NCI-H1694 treated with DMSO at 0.1 percent for 48 hours (cell line): ENCODE data around the gene FBLL1.
"Not testable (repeated sequence)": the region's sequence is repeated elsewhere in the genome, so short reads cannot be mapped to it uniquely, and the experiment has no call there.

Experiments used
- DNase-seq: peaks from one replicate; lab custom pipeline; 2025; lab: John Stamatoyannopoulos, UW

Gene FBLL1

DNA sequence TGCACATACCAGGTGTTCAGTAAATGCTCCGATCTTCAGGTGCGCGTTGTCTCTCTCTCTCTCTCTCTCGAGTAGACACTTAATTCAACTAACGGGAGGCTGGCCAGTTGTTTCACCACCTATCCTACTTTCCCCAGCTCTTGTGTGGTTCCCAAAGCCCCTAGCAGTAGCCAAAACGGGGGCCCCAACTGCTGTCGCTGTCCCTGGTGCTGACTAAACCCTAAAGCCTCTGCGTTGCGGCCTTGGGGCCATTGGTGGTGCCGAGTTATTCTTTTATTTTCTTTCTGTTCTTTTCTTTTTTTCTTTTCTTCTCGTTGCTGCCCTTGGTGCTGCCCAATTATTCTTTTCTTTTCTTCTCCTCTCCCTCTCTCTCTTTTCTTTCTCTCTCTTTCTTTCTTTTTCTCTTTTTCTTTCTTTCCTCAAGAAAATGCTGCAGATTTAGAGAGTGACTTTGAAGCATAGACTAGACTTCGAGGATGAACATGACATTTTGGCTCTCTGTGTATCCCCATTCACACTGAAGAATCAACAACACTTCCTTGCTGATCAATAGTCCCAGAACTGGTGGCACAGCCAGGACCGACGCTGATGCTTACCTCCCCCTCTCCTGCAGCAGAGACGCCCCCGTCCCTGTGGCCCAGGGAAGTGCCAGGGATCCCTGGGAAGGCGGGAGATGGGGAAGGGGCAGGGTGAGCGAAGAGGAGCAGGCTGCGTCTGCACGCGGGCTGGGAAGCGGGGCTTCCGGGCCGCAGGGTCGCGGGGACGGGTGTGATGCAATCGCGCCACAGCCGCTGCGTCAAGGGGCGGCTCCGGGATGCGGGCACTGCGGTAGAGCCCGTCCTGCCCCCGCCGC lies at the start of gene FBLL1:
Gene FBLL1 (plus strand): TSS at position 785 of the 853 bp plus-strand sequence. CDS start 200 bp downstream, outside the sequence.
- DNase-seq: no peak

DNA sequence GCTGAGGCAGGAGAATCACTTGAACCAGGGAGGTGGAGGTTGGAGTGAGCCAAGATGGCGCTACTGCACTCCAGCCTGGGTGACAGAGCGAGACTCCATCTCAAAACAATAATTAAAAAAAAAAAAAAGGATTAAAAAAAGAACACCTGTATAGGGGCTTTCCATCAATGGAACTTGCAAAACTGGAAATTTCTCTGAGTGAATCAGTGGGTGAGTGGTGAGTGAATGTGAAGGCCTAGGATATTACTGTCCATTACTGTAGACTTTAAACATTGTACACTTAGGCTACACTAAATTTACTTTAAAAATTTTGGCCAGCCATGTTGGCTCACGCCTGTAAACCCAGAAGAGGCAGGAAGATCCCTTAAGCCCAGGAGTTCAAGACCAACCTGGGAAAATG lies 48.5 kb upstream of the FBLL1 start:
- DNase-seq: no peak

DNA sequence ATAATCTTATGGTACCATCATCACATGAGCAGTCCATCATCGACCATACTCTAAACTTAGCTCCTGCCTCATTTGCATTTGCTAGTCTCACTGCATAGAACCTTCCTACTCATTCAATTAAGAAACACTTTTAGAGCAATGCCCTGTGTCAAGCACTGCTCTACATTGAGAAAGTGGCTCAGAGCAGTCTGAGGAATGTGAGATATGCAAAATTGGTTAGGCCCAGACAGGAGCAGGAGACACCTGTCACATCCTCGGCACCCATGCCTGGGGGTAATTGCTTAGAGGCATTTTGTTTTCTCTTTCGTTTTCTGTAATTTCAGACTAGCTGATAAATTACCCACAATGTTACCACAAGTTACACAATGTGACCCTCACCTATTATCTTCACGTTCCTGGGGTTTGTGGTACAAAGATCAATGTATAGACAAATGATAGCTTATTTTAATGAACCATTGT lies 47.7 kb upstream of the FBLL1 start:
- DNase-seq: no peak

GRCh38 chr5:168482361-168482760 lies 46.7 kb upstream of the FBLL1 start:
- DNase-seq: no peak

DNA sequence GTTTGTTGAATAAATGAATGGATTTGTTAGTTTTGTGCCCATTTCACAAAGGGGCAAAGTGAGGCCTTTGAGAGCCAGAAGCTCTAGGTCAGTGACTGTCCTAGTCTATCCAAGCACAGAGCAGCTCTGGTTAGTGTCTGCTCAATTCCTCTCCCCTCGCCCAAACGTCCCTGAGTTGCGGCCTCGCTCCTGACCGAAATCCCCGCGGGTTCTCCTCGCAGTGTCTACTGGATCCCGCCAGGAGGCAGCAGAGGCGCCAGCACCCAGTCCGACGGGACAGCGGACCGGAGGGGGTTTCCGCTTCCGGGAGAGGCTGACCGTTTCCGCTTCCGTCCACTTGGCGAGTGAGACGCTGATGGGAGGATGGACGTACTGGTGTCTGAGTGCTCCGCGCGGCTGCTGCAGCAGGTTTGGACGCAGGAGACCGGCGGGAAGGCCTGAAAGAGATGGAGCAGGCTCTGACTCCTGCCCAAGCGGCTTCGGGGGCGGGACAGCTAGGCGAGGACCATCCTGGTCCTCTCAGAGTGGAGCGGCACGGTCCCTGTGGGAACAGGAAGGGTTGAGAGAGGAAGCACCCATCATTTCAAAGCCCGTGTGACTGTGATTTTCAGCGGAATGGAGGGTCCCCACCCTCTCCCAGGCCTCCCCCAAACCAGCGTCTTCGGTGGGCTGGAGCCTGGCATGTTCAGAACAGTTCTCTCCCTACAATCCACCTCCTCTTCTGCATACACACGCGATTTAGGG lies 42.8 kb upstream of the FBLL1 start, which contains the start of gene RARS1:
Gene RARS1 (plus strand): TSS at position 336 of the 744 bp plus-strand sequence. CDS start 28 bp downstream, at position 364.
- DNase-seq: peak; percentile 67

GRCh38 chr5:168489059-168489458 lies 40.0 kb upstream of the FBLL1 start:
- DNase-seq: no peak

DNA sequence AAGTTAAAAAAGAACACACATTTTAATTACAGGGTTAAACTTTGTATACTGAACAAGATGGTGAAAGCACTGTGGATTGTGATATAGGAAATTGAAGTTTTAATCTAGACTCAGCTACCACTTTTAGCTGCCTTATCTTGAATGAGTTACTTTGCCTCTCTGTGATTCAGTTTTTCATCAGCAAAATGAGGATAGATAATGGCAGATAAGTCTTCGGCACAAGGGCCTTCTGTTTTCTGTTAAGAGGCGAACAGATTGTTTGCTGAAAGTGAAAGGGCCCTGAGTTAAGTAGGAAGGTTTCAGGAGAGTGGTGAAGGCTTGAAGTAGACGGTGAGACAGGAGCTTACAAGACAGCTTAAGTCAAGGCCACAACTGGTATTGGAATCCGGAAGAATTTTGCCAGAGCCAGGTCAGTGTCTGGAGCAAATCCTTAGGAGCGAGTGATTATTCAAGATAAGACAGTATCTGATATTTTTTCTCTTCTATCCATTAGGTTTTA lies 35.0 kb upstream of the FBLL1 start:
- no peak for DNase-seq

- DNase-seq: no peak
Observed at GRCh38 chr5:168502563-168503237, 26.4 kb upstream of the FBLL1 start.

GRCh38 chr5:168513861-168514428 lies 15.2 kb upstream of the FBLL1 start:
- DNase-seq: no peak

GRCh38 chr5:168525856-168526255 lies 3.2 kb upstream of the FBLL1 start:
- DNase-seq: no peak

DNA sequence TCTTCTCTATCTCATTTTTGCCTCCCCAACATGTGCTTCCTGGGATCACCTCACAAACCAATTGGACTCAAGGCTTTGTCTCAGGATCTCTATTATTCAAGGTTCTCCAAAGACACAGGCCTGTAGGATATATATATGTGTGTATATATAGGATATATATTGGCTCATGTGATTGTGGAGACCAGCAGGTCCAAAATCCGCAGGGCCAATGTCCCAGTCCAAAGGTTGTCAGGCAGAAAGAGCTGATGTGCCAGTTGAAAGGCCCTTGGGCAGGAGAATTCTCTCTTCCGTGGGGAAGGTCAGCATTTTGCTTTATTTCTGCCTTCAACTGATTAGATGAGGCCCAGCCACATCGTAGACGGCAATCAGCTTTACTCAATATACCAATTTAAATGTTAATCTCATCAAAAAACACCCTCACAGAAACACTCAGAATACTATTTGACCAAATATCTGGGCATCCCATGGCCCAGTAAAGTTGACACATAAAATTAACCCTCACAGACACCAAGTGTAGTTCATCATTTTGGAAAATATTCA lies 1.3 kb upstream of the FBLL1 start:
- no peak for DNase-seq

DNA sequence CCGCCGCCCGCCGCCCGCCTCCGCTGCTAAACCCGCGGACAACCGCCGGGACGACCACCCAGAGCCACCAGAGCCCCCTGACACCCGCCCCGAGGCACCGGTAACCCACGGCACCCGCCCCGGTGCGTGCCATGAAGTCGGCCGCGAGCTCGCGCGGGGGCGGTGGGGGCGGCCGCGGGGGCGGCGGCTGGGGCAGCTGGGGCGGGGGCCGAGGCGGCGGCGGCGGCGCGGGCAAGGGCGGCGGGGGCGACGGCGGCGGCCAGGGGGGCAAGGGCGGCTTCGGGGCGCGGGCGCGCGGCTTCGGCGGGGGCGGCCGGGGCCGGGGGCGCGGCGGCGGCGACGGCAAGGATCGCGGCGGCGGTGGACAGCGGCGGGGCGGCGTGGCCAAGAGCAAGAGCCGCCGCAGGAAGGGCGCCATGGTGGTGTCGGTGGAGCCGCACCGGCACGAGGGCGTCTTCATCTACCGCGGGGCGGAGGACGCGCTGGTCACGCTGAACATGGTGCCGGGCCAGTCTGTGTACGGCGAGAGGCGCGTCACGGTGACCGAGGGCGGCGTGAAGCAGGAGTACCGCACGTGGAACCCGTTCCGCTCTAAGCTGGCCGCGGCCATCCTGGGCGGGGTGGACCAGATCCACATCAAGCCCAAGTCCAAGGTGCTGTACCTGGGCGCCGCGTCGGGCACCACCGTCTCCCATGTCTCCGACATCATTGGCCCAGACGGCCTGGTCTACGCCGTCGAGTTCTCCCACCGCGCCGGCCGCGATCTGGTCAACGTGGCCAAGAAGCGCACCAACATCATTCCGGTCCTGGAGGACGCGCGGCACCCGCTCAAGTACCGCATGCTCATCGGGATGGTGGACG lies 499 bp downstream of the FBLL1 start:
- no peak for DNase-seq

- DNase-seq: no peak
Observed at GRCh38 chr5:168530621-168531150, 1.6 kb downstream of the FBLL1 start.

- no peak for DNase-seq
Observed at GRCh38 chr5:168531191-168531590, 2.1 kb downstream of the FBLL1 start.

DNA sequence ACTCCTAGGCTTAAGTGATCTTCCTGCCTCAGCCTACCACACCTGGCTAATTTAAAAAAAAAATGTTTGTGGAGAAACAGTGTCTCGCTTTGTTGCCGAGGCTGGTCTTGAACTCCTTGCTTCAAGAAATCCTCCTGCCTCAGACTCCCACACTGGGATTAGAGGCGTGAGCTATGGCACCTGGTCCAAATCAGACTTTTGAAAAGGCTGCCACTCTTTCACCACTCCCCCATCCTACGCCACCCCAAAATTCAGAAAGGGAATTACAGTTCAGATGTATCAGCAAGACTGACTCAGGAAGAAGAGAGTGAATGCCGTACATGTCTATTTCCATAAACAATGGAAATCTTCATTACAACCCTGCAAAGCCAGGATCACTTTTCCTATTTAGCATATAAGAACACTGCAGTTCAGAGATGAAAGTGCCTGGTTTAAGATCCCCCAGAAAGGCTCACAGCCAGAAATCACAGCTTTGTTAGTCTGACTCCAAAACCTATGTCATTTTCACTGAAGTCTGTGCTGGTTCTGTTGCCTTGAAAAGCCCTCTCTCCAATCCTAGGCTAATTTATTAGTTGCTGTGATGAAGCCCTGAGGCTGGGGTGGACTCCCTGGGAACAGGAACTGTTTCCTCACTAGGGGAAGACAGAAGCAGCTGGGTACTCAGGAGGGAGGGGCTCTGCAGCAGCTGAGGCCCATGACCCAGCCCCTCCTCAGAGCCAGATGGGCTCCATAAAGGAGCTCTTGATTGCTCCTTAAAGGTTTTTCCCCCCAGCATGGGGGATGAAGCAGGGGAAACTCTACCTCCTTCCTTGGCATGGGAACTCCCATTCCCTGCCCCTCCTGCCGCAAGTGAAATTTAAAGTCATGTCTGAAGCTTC lies 3.1 kb downstream of the FBLL1 start:
- no peak for DNase-seq

GRCh38 chr5:168534351-168534750 lies 5.2 kb downstream of the FBLL1 start:
- DNase-seq: not testable (repeated sequence)

DNA sequence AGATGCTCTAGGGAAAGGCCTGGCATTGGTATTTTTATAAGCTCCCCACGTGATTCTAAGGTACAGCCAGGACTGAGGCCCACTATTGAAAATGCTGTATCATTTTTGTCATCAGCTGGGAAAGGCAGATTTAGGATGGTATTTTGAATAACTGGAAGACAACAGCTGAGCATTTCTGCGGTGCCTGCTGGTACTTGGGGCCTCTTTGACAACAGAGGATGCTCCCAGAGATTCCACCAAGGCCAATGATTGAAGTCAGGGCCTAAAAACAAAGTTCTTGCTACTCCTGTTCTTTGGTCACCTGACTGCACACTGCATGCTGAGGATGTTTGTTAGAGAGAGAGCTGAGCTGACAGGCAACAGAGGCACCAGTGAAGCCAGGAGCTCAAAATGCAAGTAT lies 8.1 kb downstream of the FBLL1 start:
- no peak for DNase-seq

DNA sequence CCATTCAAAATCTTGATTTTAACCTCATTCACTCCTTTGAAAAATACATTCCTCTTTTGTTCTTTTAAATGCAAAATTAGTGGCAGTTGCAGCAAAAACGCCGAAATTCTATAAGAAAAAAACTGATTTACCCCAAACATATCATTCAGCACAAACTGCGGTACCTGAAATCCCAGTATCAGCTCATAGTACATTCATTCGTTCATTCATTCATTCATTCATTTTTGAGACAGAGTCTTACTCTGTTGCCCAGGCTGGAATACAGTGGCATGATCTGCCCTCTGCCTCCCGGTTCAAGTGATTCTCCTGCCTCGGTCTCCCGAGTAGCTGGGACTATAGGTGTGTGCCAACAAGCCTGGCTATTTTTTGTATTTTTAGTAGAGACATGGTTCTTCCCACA lies 20.4 kb downstream of the FBLL1 start:
- DNase-seq: no peak

DNA sequence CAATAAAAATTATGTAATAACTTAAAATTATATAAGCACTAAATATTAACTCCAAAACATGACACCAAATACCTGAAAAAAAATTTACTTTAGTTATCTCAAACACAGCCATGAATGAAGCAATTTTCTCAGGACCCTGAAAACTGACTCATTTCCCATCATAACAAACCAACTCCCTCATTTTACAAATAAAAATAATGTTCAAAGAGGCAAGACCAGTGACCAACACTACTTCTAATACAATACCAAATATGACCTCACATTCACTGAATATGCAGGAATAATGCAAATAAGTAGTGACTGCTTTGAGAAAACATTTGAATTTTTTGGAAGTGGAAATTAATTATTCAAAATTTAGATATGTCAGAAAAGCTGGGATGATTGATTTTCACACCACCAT lies 21.6 kb downstream of the FBLL1 start:
- no peak for DNase-seq
